Ovary (tissue), 3 donors: ENCODE measurements around the gene CLIC4.

Experiments
- POLR2A ChIP-seq: fragments of 450-650 bp; IDR thresholded peaks from one replicate; pipeline ENCODE4 v1.6.1; 2017; ENCODE audit warnings: antibody characterized with exemption, mild to moderate bottlenecking, moderate library complexity
- TF ChIP-seq, protein P1 (sequence below), 3 donors: fragments of 450-650 bp in 2 of 3; fragments of 200-600 bp in 1 of 3; IDR thresholded peaks; one replicate each; pipeline versions ENCODE4 v1.5.1 to v1.8.0; 2016 to 2022; ENCODE audit warnings: antibody characterized with exemption in 3 of 3, mild to moderate bottlenecking in 1 of 3
- donor health status: DM: no; HTN: no; CAD: no.

DNA sequence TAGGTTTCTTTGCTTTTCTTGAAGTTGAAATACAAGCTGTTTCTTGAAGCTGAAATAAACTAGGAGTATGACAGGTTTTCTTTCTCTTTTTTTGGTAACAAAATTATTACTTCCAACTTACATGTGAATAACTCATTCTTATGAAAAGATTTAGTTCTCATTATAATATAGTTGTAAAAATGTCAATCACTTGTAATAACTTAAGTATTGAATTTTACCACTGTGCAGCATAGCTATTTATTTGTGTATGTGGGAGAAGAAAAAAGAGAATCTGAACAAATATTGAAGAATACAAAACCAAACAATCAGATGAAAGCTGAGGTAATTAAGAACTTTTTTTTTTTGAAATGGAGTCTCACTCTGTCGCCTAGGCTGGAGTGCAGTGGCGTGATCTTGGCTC lies 11.1 kb downstream of the CLIC4 start:
- TF ChIP-seq POLR2A, result no peak
- TF ChIP-seq, protein P1, sequence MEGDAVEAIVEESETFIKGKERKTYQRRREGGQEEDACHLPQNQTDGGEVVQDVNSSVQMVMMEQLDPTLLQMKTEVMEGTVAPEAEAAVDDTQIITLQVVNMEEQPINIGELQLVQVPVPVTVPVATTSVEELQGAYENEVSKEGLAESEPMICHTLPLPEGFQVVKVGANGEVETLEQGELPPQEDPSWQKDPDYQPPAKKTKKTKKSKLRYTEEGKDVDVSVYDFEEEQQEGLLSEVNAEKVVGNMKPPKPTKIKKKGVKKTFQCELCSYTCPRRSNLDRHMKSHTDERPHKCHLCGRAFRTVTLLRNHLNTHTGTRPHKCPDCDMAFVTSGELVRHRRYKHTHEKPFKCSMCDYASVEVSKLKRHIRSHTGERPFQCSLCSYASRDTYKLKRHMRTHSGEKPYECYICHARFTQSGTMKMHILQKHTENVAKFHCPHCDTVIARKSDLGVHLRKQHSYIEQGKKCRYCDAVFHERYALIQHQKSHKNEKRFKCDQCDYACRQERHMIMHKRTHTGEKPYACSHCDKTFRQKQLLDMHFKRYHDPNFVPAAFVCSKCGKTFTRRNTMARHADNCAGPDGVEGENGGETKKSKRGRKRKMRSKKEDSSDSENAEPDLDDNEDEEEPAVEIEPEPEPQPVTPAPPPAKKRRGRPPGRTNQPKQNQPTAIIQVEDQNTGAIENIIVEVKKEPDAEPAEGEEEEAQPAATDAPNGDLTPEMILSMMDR (IDR thresholded peaks at IDR 0.05), result no peak
